Measurements from ENCODE around the gene SLC22A4.

Gene SLC22A4

GRCh38 chr5:132315529-132316067 lies 21.4 kb downstream of the SLC22A4 start:
- Mint-ChIP-seq H3K27ac (no peak overlapping the region), H3K9me3 (ENCODE audit: low read depth) (no peaks in the 10 kb centered on the region), H3K4me3 (no peak overlapping the region), H3K27me3 (no peaks in the 10 kb centered on the region), H3K36me3 (no peaks in the 10 kb centered on the region), H3K4me1 (ENCODE audit: low read depth) (no peaks in the 10 kb centered on the region)

- peaks cover 3% of the 10 kb centered on the region for H3K36me3 Mint-ChIP-seq
- H3K9me3 Mint-ChIP-seq (ENCODE audit: low read depth), result no peaks in the 10 kb centered on the region
- H3K27ac Mint-ChIP-seq, result no peak overlapping the region
- no peaks in the 10 kb centered on the region for H3K27me3 Mint-ChIP-seq
- H3K4me1 Mint-ChIP-seq (ENCODE audit: low read depth), result no peaks in the 10 kb centered on the region
- H3K4me3 Mint-ChIP-seq, result no peak overlapping the region
Measured at GRCh38 chr5:132319975-132320374, 25.8 kb downstream of the SLC22A4 start.

GRCh38 chr5:132321109-132321721 lies 27.0 kb downstream of the SLC22A4 start:
- H3K27me3 Mint-ChIP-seq, result no peaks in the 10 kb centered on the region
- H3K9me3 Mint-ChIP-seq (ENCODE audit: low read depth), result no peaks in the 10 kb centered on the region
- H3K27ac Mint-ChIP-seq, result no peak overlapping the region
- H3K4me3 Mint-ChIP-seq, result no peak overlapping the region
- H3K4me1 Mint-ChIP-seq (ENCODE audit: low read depth), result no peaks in the 10 kb centered on the region
- H3K36me3 Mint-ChIP-seq, result peaks cover 3% of the 10 kb centered on the region

- Mint-ChIP-seq H3K36me3 (peaks cover 3% of the 10 kb centered on the region), H3K4me3 (no peak overlapping the region), H3K27ac (no peak overlapping the region), H3K9me3 (ENCODE audit: low read depth) (no peaks in the 10 kb centered on the region), H3K4me1 (ENCODE audit: low read depth) (no peaks in the 10 kb centered on the region), H3K27me3 (no peaks in the 10 kb centered on the region)
Measured at GRCh38 chr5:132322266-132322665, 28.1 kb downstream of the SLC22A4 start.

- H3K9me3 Mint-ChIP-seq (ENCODE audit: low read depth), result no peaks in the 10 kb centered on the region
- no peaks in the 10 kb centered on the region for H3K27me3 Mint-ChIP-seq
- H3K4me1 Mint-ChIP-seq (ENCODE audit: low read depth), result no peaks in the 10 kb centered on the region
- H3K36me3 Mint-ChIP-seq, result peaks cover 3% of the 10 kb centered on the region
- no peak overlapping the region for H3K27ac Mint-ChIP-seq
- H3K4me3 Mint-ChIP-seq, result no peak overlapping the region
Measured at GRCh38 chr5:132323202-132323601, 29.0 kb downstream of the SLC22A4 start.

GRCh38 chr5:132325691-132326090 lies 31.5 kb downstream of the SLC22A4 start:
- Mint-ChIP-seq H3K4me3 (no peak overlapping the region), H3K36me3 (peaks cover 6% of the 10 kb centered on the region), H3K27ac (no peak overlapping the region), H3K9me3 (ENCODE audit: low read depth) (no peaks in the 10 kb centered on the region), H3K27me3 (no peaks in the 10 kb centered on the region), H3K4me1 (ENCODE audit: low read depth) (no peaks in the 10 kb centered on the region)

GRCh38 chr5:132327252-132327955 lies 33.2 kb downstream of the SLC22A4 start:
- H3K4me3 Mint-ChIP-seq, result no peak overlapping the region
- H3K27ac Mint-ChIP-seq, result no peak overlapping the region
- peaks cover 10% of the 10 kb centered on the region for H3K36me3 Mint-ChIP-seq
- H3K4me1 Mint-ChIP-seq (ENCODE audit: low read depth), result no peaks in the 10 kb centered on the region
- no peaks in the 10 kb centered on the region for H3K9me3 Mint-ChIP-seq (ENCODE audit: low read depth)
- no peaks in the 10 kb centered on the region for H3K27me3 Mint-ChIP-seq

- H3K27me3 Mint-ChIP-seq, result no peaks in the 10 kb centered on the region
- no peak overlapping the region for H3K27ac Mint-ChIP-seq
- peaks cover 9% of the 10 kb centered on the region for H3K36me3 Mint-ChIP-seq
- no peaks in the 10 kb centered on the region for H3K4me1 Mint-ChIP-seq (ENCODE audit: low read depth)
- H3K4me3 Mint-ChIP-seq, result no peak overlapping the region
- no peaks in the 10 kb centered on the region for H3K9me3 Mint-ChIP-seq (ENCODE audit: low read depth)
Measured at GRCh38 chr5:132334812-132335211, 40.6 kb downstream of the SLC22A4 start.

- no peaks in the 10 kb centered on the region for H3K27me3 Mint-ChIP-seq
- no peaks in the 10 kb centered on the region for H3K9me3 Mint-ChIP-seq (ENCODE audit: low read depth)
- no peaks in the 10 kb centered on the region for H3K4me1 Mint-ChIP-seq (ENCODE audit: low read depth)
- no peak overlapping the region for H3K4me3 Mint-ChIP-seq
- H3K36me3 Mint-ChIP-seq, result peaks cover 6% of the 10 kb centered on the region
- no peak overlapping the region for H3K27ac Mint-ChIP-seq
Measured at GRCh38 chr5:132335402-132335801, 41.2 kb downstream of the SLC22A4 start.

GRCh38 chr5:132339502-132339901 lies 45.3 kb downstream of the SLC22A4 start:
- H3K36me3 Mint-ChIP-seq, result peaks cover 2% of the 10 kb centered on the region
- no peaks in the 10 kb centered on the region for H3K9me3 Mint-ChIP-seq (ENCODE audit: low read depth)
- H3K27ac Mint-ChIP-seq, result no peak overlapping the region
- no peaks in the 10 kb centered on the region for H3K27me3 Mint-ChIP-seq
- no peaks in the 10 kb centered on the region for H3K4me1 Mint-ChIP-seq (ENCODE audit: low read depth)
- H3K4me3 Mint-ChIP-seq, result no peak overlapping the region

GRCh38 chr5:132342291-132343180 lies 48.3 kb downstream of the SLC22A4 start:
- Mint-ChIP-seq H3K9me3 (ENCODE audit: low read depth) (no peaks in the 10 kb centered on the region), H3K4me1 (ENCODE audit: low read depth) (no peaks in the 10 kb centered on the region), H3K27ac (no peak overlapping the region), H3K36me3 (peaks cover 7% of the 10 kb centered on the region), H3K27me3 (no peaks in the 10 kb centered on the region), H3K4me3 (no peak overlapping the region)

- Mint-ChIP-seq H3K4me1 (ENCODE audit: low read depth) (no peaks in the 10 kb centered on the region), H3K9me3 (ENCODE audit: low read depth) (no peaks in the 10 kb centered on the region), H3K4me3 (no peak overlapping the region), H3K27ac (no peak overlapping the region), H3K36me3 (peaks cover 14% of the 10 kb centered on the region), H3K27me3 (no peaks in the 10 kb centered on the region)
Measured at GRCh38 chr5:132344775-132345514, 50.8 kb downstream of the SLC22A4 start.

- Mint-ChIP-seq H3K27ac (no peak overlapping the region), H3K36me3 (peaks cover 27% of the 10 kb centered on the region), H3K27me3 (no peaks in the 10 kb centered on the region), H3K4me3 (no peak overlapping the region), H3K4me1 (ENCODE audit: low read depth) (no peaks in the 10 kb centered on the region), H3K9me3 (ENCODE audit: low read depth) (no peaks in the 10 kb centered on the region)
Measured at GRCh38 chr5:132353486-132353995, 59.3 kb downstream of the SLC22A4 start.

- no peak overlapping the region for H3K27ac Mint-ChIP-seq
- H3K4me3 Mint-ChIP-seq, result no peak overlapping the region
- peaks cover 27% of the 10 kb centered on the region for H3K36me3 Mint-ChIP-seq
- H3K9me3 Mint-ChIP-seq (ENCODE audit: low read depth), result no peaks in the 10 kb centered on the region
- no peaks in the 10 kb centered on the region for H3K4me1 Mint-ChIP-seq (ENCODE audit: low read depth)
- H3K27me3 Mint-ChIP-seq, result no peaks in the 10 kb centered on the region
Measured at GRCh38 chr5:132354381-132355139, 60.4 kb downstream of the SLC22A4 start.
